ENCODE data around the gene NT5M. TPM values are rescaled to one million over a fixed set of nuclear protein-coding genes. Genes with fewer than 3 reads are reported as not detected.
A peak's percentile ranks its signal among the peaks of the same experiment; 100 is the strongest.

NT5M gene
- total and polyA plus RNA-seq, 4 donors = 4.1 to 18.2 (median 11.6) TPM

- Histone ChIP-seq H3K36me3 (ENCODE audit: control insufficient read depth, insufficient read depth, low read length) (no peaks in the 10 kb centered on the region), H3K27ac (ENCODE audit: low read depth, low read length) (no peak overlapping the region), H3K9me3 (ENCODE audit: control insufficient read depth, insufficient read depth, low read length) (no peaks in the 10 kb centered on the region), H3K27me3 (ENCODE audit: control insufficient read depth, insufficient read depth, low read length) (no peaks in the 10 kb centered on the region), H3K4me3 (ENCODE audit: low read depth, low read length) (no peak overlapping the region), H3K4me1 (ENCODE audit: control insufficient read depth, insufficient read depth, low read length) (peaks cover 31% of the 10 kb centered on the region)
- WGBS (ENCODE audit: insufficient coverage) = 89% methylated on average over 6 of the region's 7 CpGs
- DNase-seq (ENCODE audit: low read depth in 4 of 6, low spot score in 6 of 6) = no peak
Observed at GRCh38 chr17:17387017-17387497, 83.9 kb downstream of the NT5M start.

DNA sequence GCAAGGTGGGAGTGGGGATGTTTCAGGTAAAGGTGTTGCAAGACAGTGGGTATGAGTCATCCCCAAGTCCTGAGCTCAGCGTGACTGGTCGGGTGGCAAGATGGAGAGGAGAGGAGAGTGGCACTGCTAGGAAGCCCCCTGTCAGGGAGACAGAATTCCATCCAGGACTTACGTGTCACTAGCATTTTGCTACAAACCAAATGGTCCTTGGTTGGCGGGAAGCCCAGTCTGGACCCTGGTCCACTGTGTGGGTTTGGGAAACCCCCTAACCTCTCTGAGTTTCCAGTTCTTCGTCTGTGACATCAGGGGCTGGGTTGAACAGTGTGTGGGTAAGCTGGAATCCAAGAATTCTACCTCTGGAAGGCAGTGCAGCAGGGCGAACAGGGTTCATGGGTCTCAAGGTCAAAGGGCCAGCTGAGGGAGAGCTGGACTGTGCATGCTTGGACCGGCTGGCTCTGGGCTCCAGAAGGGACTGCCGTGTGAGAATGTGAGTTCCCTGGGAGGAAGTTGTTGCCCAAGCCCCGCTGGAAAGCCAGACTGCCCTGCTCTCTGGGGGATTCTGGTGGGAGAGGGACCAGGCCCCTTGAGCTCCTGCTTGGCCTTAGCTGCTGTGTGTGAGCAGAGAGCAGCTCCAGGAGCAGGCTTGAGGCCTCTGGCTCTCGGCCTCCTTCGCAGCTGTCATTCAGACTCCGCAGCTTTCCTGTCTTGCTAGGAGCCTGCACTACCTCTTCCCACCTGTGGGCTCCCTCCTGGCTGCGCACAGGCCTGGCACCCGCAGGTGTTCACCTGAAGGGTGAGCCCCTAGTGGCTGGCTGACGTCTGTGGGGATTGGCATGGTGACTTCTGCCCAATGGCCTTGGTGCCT is 84.6 kb downstream of the NT5M start:
- 69% methylated on average over 13 of the region's 15 CpGs for WGBS (ENCODE audit: insufficient coverage)
- no peak overlapping the region for H3K4me3 ChIP-seq (ENCODE audit: low read depth, low read length)
- H3K9me3 ChIP-seq (ENCODE audit: control insufficient read depth, insufficient read depth, low read length) = no peaks in the 10 kb centered on the region
- no peak overlapping the region for H3K27ac ChIP-seq (ENCODE audit: low read depth, low read length)
- H3K4me1 ChIP-seq (ENCODE audit: control insufficient read depth, insufficient read depth, low read length) = peaks cover 31% of the 10 kb centered on the region
- H3K27me3 ChIP-seq (ENCODE audit: control insufficient read depth, insufficient read depth, low read length) = no peaks in the 10 kb centered on the region
- H3K36me3 ChIP-seq (ENCODE audit: control insufficient read depth, insufficient read depth, low read length) = no peaks in the 10 kb centered on the region
- DNase-seq (ENCODE audit: low read depth in 4 of 6, low spot score in 6 of 6) = no peak

DNA sequence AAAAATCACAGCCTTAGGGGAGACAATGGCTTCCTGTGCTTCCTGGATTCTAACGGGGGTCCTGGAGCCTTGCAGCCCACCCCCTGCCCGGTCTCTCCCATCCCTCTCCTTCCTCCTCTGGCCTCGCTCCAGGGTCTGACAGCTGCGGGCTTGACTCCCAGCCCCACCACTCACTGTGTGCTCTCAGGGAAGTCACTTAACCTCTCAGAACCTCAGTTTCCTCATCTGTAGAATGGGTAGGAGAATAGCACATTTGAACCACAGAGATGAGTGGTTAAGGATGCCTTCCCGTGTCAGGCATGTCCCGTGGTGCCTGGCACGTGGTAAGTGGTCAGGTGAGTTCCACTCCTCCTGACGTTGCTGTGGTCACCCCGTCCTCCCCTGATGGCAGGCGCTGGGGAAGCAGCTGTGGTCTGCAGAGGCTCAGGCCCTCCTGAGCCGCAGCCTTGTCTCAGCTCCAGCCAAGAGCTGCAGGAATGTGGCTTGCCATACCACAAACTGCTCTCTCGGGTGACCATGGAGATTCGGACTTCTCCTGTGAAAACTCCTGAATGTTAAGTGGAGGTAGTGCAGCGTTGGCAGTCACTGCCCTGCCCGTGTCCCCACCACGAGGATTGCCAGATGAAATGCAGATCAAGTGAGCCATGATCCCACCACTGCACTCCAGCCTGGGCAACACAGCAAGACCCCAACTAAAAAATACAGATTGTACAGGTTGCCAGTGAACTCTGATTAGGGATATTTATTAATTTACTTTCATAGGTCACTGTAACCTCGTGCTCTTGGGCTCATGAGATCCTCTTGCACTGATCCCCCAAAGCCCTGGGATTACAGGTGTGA is 85.7 kb downstream of the NT5M start:
- Histone ChIP-seq H3K9me3 (ENCODE audit: control insufficient read depth, insufficient read depth, low read length) (no peaks in the 10 kb centered on the region), H3K36me3 (ENCODE audit: control insufficient read depth, insufficient read depth, low read length) (no peaks in the 10 kb centered on the region), H3K4me1 (ENCODE audit: control insufficient read depth, insufficient read depth, low read length) (peaks cover 31% of the 10 kb centered on the region), H3K4me3 (ENCODE audit: low read depth, low read length) (no peak overlapping the region), H3K27me3 (ENCODE audit: control insufficient read depth, insufficient read depth, low read length) (no peaks in the 10 kb centered on the region), H3K27ac (ENCODE audit: low read depth, low read length) (no peak overlapping the region)
- peak in 1 of 6 donors; percentile 38 for DNase-seq (ENCODE audit: low read depth in 4 of 6, low spot score in 6 of 6)
- WGBS (ENCODE audit: insufficient coverage) = 72% methylated on average over 10 of the region's 17 CpGs

DNA sequence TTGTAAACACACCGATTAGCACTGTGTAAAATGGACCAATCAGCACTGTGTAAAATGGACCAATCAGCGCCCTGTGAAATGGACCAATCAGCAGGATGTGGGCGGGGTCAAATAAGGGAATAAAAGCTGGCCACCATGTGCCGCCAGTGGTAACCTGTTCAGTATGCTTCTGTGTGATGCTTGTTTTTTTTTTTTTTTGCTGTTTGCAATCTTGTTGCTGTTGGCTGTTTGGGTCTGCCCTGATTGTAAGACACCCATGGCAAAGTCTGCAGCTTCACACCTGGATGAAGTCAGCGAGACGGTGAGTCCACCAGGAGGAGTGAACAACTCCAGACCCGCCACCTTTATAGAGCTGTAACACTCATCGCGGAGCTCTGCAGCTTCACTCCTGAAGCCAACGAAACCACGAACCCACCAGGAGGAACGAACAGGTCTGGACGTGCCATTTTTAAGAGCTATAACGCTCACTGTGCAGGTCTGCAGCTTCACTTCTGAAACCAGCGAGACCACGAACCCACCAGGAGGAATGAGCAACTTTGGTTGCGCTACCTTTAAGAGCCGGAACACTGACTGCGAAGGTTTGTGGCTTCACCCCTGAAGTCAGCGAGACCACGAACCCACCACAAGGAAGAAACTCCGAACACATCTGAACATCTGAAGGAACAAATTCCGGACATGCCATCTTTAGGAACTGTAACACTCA is 88.6 kb downstream of the NT5M start:
- no peaks in the 10 kb centered on the region for H3K36me3 ChIP-seq (ENCODE audit: control insufficient read depth, insufficient read depth, low read length)
- H3K27me3 ChIP-seq (ENCODE audit: control insufficient read depth, insufficient read depth, low read length) = no peaks in the 10 kb centered on the region

DNA sequence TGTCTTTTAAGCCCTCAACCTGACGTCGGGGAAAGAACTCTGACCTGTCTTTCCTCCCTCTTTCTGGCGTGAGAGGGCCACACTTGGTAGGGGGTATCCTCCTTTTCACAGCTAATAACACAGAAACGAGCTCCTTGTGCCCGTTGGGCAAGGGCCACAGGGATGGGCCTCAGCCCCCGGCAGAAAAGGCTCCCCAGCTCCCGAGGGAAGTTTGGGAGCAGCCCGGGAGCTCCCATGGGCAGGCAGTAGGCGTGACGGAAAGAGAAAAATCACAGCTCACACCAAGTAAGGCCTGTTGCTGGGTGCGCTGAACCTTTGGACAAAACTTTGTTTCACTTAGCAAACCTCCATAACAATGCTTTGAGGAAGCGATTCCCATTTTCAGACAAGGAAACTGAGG is 90.8 kb downstream of the NT5M start:
- peaks cover 6% of the 10 kb centered on the region for H3K4me1 ChIP-seq (ENCODE audit: control insufficient read depth, insufficient read depth, low read length)
- H3K27ac ChIP-seq (ENCODE audit: low read depth, low read length) = no peak overlapping the region
- H3K36me3 ChIP-seq (ENCODE audit: control insufficient read depth, insufficient read depth, low read length) = no peaks in the 10 kb centered on the region
- H3K9me3 ChIP-seq (ENCODE audit: control insufficient read depth, insufficient read depth, low read length) = no peaks in the 10 kb centered on the region
- no peak overlapping the region for H3K4me3 ChIP-seq (ENCODE audit: low read depth, low read length)
- 79% methylated on average over 8 of the region's 12 CpGs for WGBS (ENCODE audit: insufficient coverage)
- DNase-seq (ENCODE audit: low read depth in 4 of 6, low spot score in 6 of 6) = no peak
- no peaks in the 10 kb centered on the region for H3K27me3 ChIP-seq (ENCODE audit: control insufficient read depth, insufficient read depth, low read length)

More for the DNA sequence above, 88.6 kb downstream of the NT5M start:
- H3K4me3 ChIP-seq (ENCODE audit: low read depth, low read length) = no peak overlapping the region
- no peak overlapping the region for H3K27ac ChIP-seq (ENCODE audit: low read depth, low read length)
- peaks cover 7% of the 10 kb centered on the region for H3K4me1 ChIP-seq (ENCODE audit: control insufficient read depth, insufficient read depth, low read length)
- WGBS (ENCODE audit: insufficient coverage) = 94% methylated on average over 22 of the region's 23 CpGs
- DNase-seq (ENCODE audit: low read depth in 4 of 6, low spot score in 6 of 6) = no peak
- no peaks in the 10 kb centered on the region for H3K9me3 ChIP-seq (ENCODE audit: control insufficient read depth, insufficient read depth, low read length)

DNA sequence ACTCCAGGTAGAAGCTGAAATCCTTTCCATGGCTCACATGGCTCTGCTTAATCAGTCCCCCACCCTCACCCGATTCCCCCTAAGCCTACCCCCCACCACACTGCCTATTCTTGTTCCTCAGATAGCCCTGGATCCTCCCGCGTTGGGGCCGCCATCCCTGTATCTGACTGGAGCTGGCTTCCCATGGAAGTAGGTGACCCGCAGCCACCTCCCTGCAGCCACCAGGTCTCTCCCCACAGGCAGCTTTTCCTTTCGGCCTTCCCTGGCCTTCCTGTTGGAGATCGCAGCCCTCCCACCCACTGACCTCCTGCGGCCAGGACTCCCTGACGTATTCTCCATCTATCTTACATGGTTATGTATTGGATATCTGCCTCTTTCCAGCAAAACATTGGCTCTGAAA is 91.3 kb downstream of the NT5M start:
- whole genome bisulfite sequencing (ENCODE audit: insufficient coverage) = 80% methylated on average over 5 of the region's 9 CpGs
- no peak for DNase-seq (ENCODE audit: low read depth in 4 of 6, low spot score in 6 of 6)
- H3K4me1 ChIP-seq (ENCODE audit: control insufficient read depth, insufficient read depth, low read length) = peaks cover 10% of the 10 kb centered on the region
- no peaks in the 10 kb centered on the region for H3K36me3 ChIP-seq (ENCODE audit: control insufficient read depth, insufficient read depth, low read length)
- H3K4me3 ChIP-seq (ENCODE audit: low read depth, low read length) = no peak overlapping the region
- no peaks in the 10 kb centered on the region for H3K9me3 ChIP-seq (ENCODE audit: control insufficient read depth, insufficient read depth, low read length)
- no peak overlapping the region for H3K27ac ChIP-seq (ENCODE audit: low read depth, low read length)
- no peaks in the 10 kb centered on the region for H3K27me3 ChIP-seq (ENCODE audit: control insufficient read depth, insufficient read depth, low read length)

- H3K27ac ChIP-seq (ENCODE audit: low read depth, low read length) = no peak overlapping the region
- 83% methylated on average over 3 of the region's 6 CpGs for WGBS (ENCODE audit: insufficient coverage)
- no peak overlapping the region for H3K4me3 ChIP-seq (ENCODE audit: low read depth, low read length)
- no peaks in the 10 kb centered on the region for H3K9me3 ChIP-seq (ENCODE audit: control insufficient read depth, insufficient read depth, low read length)
- no peak for DNase-seq (ENCODE audit: low read depth in 4 of 6, low spot score in 6 of 6)
- H3K27me3 ChIP-seq (ENCODE audit: control insufficient read depth, insufficient read depth, low read length) = no peaks in the 10 kb centered on the region
- no peaks in the 10 kb centered on the region for H3K36me3 ChIP-seq (ENCODE audit: control insufficient read depth, insufficient read depth, low read length)
- H3K4me1 ChIP-seq (ENCODE audit: control insufficient read depth, insufficient read depth, low read length) = peaks cover 10% of the 10 kb centered on the region
Observed at GRCh38 chr17:17395246-17395802, 92.2 kb downstream of the NT5M start.

GRCh38 chr17:17395885-17396284 is 92.7 kb downstream of the NT5M start:
- DNase-seq (ENCODE audit: low read depth in 4 of 6, low spot score in 6 of 6) = no peak
- no peaks in the 10 kb centered on the region for H3K27me3 ChIP-seq (ENCODE audit: control insufficient read depth, insufficient read depth, low read length)
- H3K27ac ChIP-seq (ENCODE audit: low read depth, low read length) = no peak overlapping the region
- H3K4me1 ChIP-seq (ENCODE audit: control insufficient read depth, insufficient read depth, low read length) = peaks cover 10% of the 10 kb centered on the region
- 100% methylated on average over 3 of the region's 6 CpGs for WGBS (ENCODE audit: insufficient coverage)
- H3K4me3 ChIP-seq (ENCODE audit: low read depth, low read length) = no peak overlapping the region
- no peaks in the 10 kb centered on the region for H3K36me3 ChIP-seq (ENCODE audit: control insufficient read depth, insufficient read depth, low read length)
- H3K9me3 ChIP-seq (ENCODE audit: control insufficient read depth, insufficient read depth, low read length) = no peaks in the 10 kb centered on the region
